GM10266 (cell line): ENCODE data around the gene TMOD2.
A peak's percentile ranks its signal among the peaks of the same experiment; 100 is the strongest.

ENCODE experiments used
- DNase-seq: peaks from one replicate; pipeline ENCODE4 v3.0.0; 2012; ENCODE audit errors: extremely low spot score
- CTCF ChIP-seq: IDR thresholded peaks from 2 replicates; pipeline ENCODE4 v1.5.1; 2012; ENCODE audit warnings: mild to moderate bottlenecking, low read depth; ENCODE audit not compliant: control insufficient read depth, insufficient read depth; ENCODE audit errors: missing control alignments

The TMOD2 gene

GRCh38 chr15:51793521-51794305 lies 42.3 kb downstream of the TMOD2 start:
- TF ChIP-seq CTCF = no peak
- no peak for DNase-seq

GRCh38 chr15:51796847-51797401 lies 45.5 kb downstream of the TMOD2 start:
- DNase-seq = no peak

GRCh38 chr15:51798281-51798680 lies 46.9 kb downstream of the TMOD2 start:
- DNase-seq = no peak
- TF ChIP-seq CTCF = no peak

More at GRCh38 chr15:51796847-51797401, 45.5 kb downstream of the TMOD2 start:
- TF ChIP-seq CTCF = no peak

GRCh38 chr15:51799282-51800252 lies 48.2 kb downstream of the TMOD2 start:
- no peak for DNase-seq
- TF ChIP-seq CTCF = no peak

DNA sequence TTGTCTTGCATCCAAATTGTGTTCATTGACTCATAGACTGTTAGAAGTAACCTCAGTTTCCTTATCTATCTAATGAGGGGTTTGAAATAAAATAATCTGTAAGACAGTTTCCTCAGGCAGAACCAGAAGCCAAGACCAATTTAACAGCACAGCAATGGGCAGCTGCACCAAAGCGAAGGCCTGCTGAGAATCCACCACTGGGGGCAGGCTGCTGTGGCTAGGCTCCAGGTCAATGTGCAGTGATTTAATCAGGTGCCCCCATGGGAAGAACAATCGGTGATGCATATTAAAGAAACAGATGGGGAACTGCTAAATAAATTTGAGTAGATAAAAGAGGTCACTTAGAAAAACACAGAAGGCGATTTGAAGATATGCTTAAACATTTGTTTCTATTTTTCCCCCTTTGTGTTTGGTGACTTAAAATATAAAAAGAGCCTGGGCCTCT lies 50.0 kb downstream of the TMOD2 start:
- DNase-seq = peak; percentile 11
- TF ChIP-seq CTCF = peak; percentile 56

- TF ChIP-seq CTCF = no peak
- no peak for DNase-seq
Observed at GRCh38 chr15:51802593-51802992, 51.2 kb downstream of the TMOD2 start.
